ENCODE measurements around the gene PPP1R14D.

PPP1R14D gene

GRCh38 chr15:40782609-40783227 lies 45.8 kb downstream of the PPP1R14D start:
- peak; percentile 71 for DNase-seq (ENCODE audit: low read depth)

GRCh38 chr15:40776537-40777141 lies 51.9 kb downstream of the PPP1R14D start:
- no peak for DNase-seq (ENCODE audit: low read depth)

GRCh38 chr15:40775740-40776536 lies 52.6 kb downstream of the PPP1R14D start:
- no peak for DNase-seq (ENCODE audit: low read depth)

GRCh38 chr15:40775007-40775406 lies 53.5 kb downstream of the PPP1R14D start:
- DNase-seq (ENCODE audit: low read depth) = no peak

- DNase-seq (ENCODE audit: low read depth) = no peak
Observed at GRCh38 chr15:40773902-40774301, 54.6 kb downstream of the PPP1R14D start.

GRCh38 chr15:40773496-40773895 lies 55.0 kb downstream of the PPP1R14D start:
- DNase-seq (ENCODE audit: low read depth) = no peak

GRCh38 chr15:40772014-40772413 lies 56.5 kb downstream of the PPP1R14D start:
- no peak for DNase-seq (ENCODE audit: low read depth)

GRCh38 chr15:40771242-40771641 lies 57.3 kb downstream of the PPP1R14D start:
- DNase-seq (ENCODE audit: low read depth) = no peak

GRCh38 chr15:40770147-40770721 lies 58.3 kb downstream of the PPP1R14D start:
- no peak for DNase-seq (ENCODE audit: low read depth)

GRCh38 chr15:40769274-40770146 lies 59.0 kb downstream of the PPP1R14D start, which contains the start of gene C15orf62:
C15orf62 (plus strand) TSS chr15:40769980; CDS start chr15:40770496, 516 bp downstream.
- peak; percentile 39 for DNase-seq (ENCODE audit: low read depth)

- DNase-seq (ENCODE audit: low read depth) = no peak
Observed at GRCh38 chr15:40768521-40769273, 59.8 kb downstream of the PPP1R14D start.

GRCh38 chr15:40767838-40768500 lies 60.5 kb downstream of the PPP1R14D start:
- DNase-seq (ENCODE audit: low read depth) = no peak

GRCh38 chr15:40766906-40767837 lies 61.3 kb downstream of the PPP1R14D start:
- no peak for DNase-seq (ENCODE audit: low read depth)

GRCh38 chr15:40766194-40766815 lies 62.2 kb downstream of the PPP1R14D start:
- DNase-seq (ENCODE audit: low read depth) = no peak
